ENCODE results near the gene SUB1. TPM values are rescaled to one million over a fixed set of nuclear protein-coding genes. Genes with fewer than 3 reads are reported as not detected.

SUB1 gene
- polyA plus RNA-seq, 1 of the 3 experiments (the other 2 are of a cell fraction) = 50.8 TPM

- Histone ChIP-seq H3K27me3 (ENCODE audit: insufficient read depth) (no peaks in the 10 kb centered on the region), H3K36me3 (replicated peaks in 1 of 2; ENCODE audit: control insufficient read depth in 1 of 2, insufficient read depth in 2 of 2, low read length in 1 of 2) (peaks cover 19 to 45% of the 10 kb centered on the region in 2 experiments), H3K4me2 (peak overlapping the region; percentile 95), H3K4me1 (ENCODE audit: control insufficient read depth in 1 of 2, insufficient read depth in 2 of 2, low read depth in 1 of 2, low read length in 1 of 2) (peaks cover 5 to 7% of the 10 kb centered on the region in 2 experiments; a peak in 3 of 4 replicates), H4K20me1 (ENCODE audit: insufficient read depth) (peaks cover 60% of the 10 kb centered on the region), H3K9me3 (no peaks in the 10 kb centered on the region), H2AFZ (ENCODE audit: low read depth) (no peak overlapping the region), H3K9me2 (no peaks in the 10 kb centered on the region), H3K79me2 (ENCODE audit: insufficient read depth) (peaks cover 68% of the 10 kb centered on the region), H3K27ac (ENCODE audit: low read depth in 2 of 2, low read length in 1 of 2) (peak overlapping the region in 1 of 2 experiments; percentile 99; a peak in 1 of 4 replicates), H3F3A (replicated peaks; ENCODE audit: insufficient read depth) (peaks cover 29% of the 10 kb centered on the region), H3K9ac (peak overlapping the region; percentile 100; the same call in 1 of the 2 replicates), H3K4me3 (ENCODE audit: low read depth in 2 of 2, low read length in 1 of 2) (peak overlapping the region; percentile 78)
- DNase-seq = no peak
- ChIA-PET CTCF (interaction anchor here (1.3 to 4.0 kb wide), 2 partner anchors 97 to 98 kb away, joined by 13 to 183 read pairs; no protein-coding TSS in a partner anchor), POLR2A (no interaction called here)
- TF ChIP-seq RCOR1 (IDR thresholded peaks at IDR 0.05; ENCODE audit: low read length) (no peak), MXI1 (IDR thresholded peaks at IDR 0.05; ENCODE audit: low read depth, low read length) (no peak), GABPA (IDR thresholded peaks at IDR 0.05; ENCODE audit: low read depth) (no peak), FOXM1 (IDR thresholded peaks at IDR 0.05; ENCODE audit: low read depth) (no peak), GATA2 (CRISPR knock-in tag; IDR thresholded peaks at IDR 0.05) (no peak), TAF1 (IDR thresholded peaks at IDR 0.05; ENCODE audit: borderline replicate concordance, low read depth, low read length) (no peak), MAX (IDR thresholded peaks at IDR 0.05; ENCODE audit: low read depth) (no peak), FOXJ3 (CRISPR knock-in tag; IDR thresholded peaks at IDR 0.05) (no peak)
- 76% methylated on average over 6 of the region's 6 CpGs for WGBS (ENCODE audit: low lambda C conversion rate)
Observed at GRCh38 chr5:32587067-32587551, 1.8 kb downstream of the SUB1 start.

GRCh38 chr5:32589416-32589815 lies 4.1 kb downstream of the SUB1 start:
- peaks cover 37 to 67% of the 10 kb centered on the region in 2 experiments for H3K36me3 ChIP-seq (replicated peaks in 1 of 2; ENCODE audit: control insufficient read depth in 1 of 2, insufficient read depth in 2 of 2, low read length in 1 of 2)
- H4K20me1 ChIP-seq (ENCODE audit: insufficient read depth) = peaks cover 67% of the 10 kb centered on the region
- H3K4me1 ChIP-seq (ENCODE audit: control insufficient read depth in 1 of 2, insufficient read depth in 2 of 2, low read depth in 1 of 2, low read length in 1 of 2) = peaks cover 5 to 7% of the 10 kb centered on the region in 2 experiments; a peak in 3 of 4 replicates
- no peak overlapping the region for H2AFZ ChIP-seq (ENCODE audit: low read depth)
- H3K27ac ChIP-seq (ENCODE audit: low read depth in 2 of 2, low read length in 1 of 2) = peak overlapping the region in 1 of 2 experiments; percentile 26; a peak in 1 of 4 replicates
- H3F3A ChIP-seq (replicated peaks; ENCODE audit: insufficient read depth) = peaks cover 29% of the 10 kb centered on the region
- no peak for DNase-seq
- 95% methylated on average over 8 of the region's 8 CpGs for WGBS (ENCODE audit: low lambda C conversion rate)
- H3K9me3 ChIP-seq = no peaks in the 10 kb centered on the region
- TF ChIP-seq GATA2 (CRISPR knock-in tag; IDR thresholded peaks at IDR 0.05) = no peak
- no peak for TF ChIP-seq JUND (IDR thresholded peaks at IDR 0.05)
- TF ChIP-seq FOSL2 (IDR thresholded peaks at IDR 0.05; ENCODE audit: borderline replicate concordance, low read depth) = no peak
- TF ChIP-seq EP300 (IDR thresholded peaks at IDR 0.05; ENCODE audit: borderline replicate concordance in 1 of 2, low read depth in 1 of 2, low read length in 1 of 2) = no peak
- CTCF ChIA-PET = interaction anchor here (0.6 to 4.0 kb wide), 48 partner anchors 10 to 399 kb away, joined by 3 to 183 read pairs (median 5); partner anchors contain the start of gene ZFR
- H3K27me3 ChIP-seq (ENCODE audit: insufficient read depth) = no peaks in the 10 kb centered on the region
- no peak overlapping the region for H3K9ac ChIP-seq
- H3K4me3 ChIP-seq (ENCODE audit: low read depth in 2 of 2, low read length in 1 of 2) = no peak overlapping the region
- H3K9me2 ChIP-seq = no peaks in the 10 kb centered on the region
- H3K79me2 ChIP-seq (ENCODE audit: insufficient read depth) = peaks cover 91% of the 10 kb centered on the region
- POLR2A ChIA-PET = interaction anchor here (1.6 kb wide), 1 partner anchor 100 kb away, joined by 7 read pairs; no protein-coding TSS in a partner anchor
- no peak overlapping the region for H3K4me2 ChIP-seq
